HEK293 (cell line): ENCODE measurements around the gene LRRC27.

Source experiments
- CTCF ChIA-PET: fragments of 350-600 bp; formaldehyde crosslinking; extraction: SDS; loops from one replicate; lab custom pipeline; 2021; ENCODE audit warnings: antibody characterized with exemption; lab: Yijun Ruan, JAX
- POLR2A ChIA-PET: fragments of 300-600 bp; formaldehyde crosslinking; extraction: SDS; loops from one replicate; lab custom pipeline; 2020; ENCODE audit warnings: antibody characterized with exemption, inconsistent platforms; lab: Yijun Ruan, JAX
- H3K27ac ChIP-seq: fragments of 200-500 bp; sonication (Bioruptor generic); 2 replicates; pipeline ENCODE4 v1.5.1; 2014; ENCODE audit warnings: low read depth, low read length, control low read depth, inconsistent platforms; ENCODE audit errors: extremely low read depth
- H3K36me3 ChIP-seq, 2 experiments: fragments of 200-500 bp in 1 of 2; sonication (Bioruptor generic) in 1 of 2; 1 replicate in 1 of 2; 2 replicates in 1 of 2; pipeline ENCODE4 v1.5.1; 2014 to 2017; ENCODE audit warnings: inconsistent platforms in 2 of 2, low read length in 2 of 2; ENCODE audit not compliant: control insufficient read depth in 2 of 2, insufficient read depth in 1 of 2
- H3K4me1 ChIP-seq: fragments of 200-500 bp; sonication (Bioruptor generic); 2 replicates; pipeline ENCODE4 v1.5.1; 2014; ENCODE audit warnings: mild to moderate bottlenecking, low read length, inconsistent platforms; ENCODE audit not compliant: control insufficient read depth, insufficient read depth
- H3K4me3 ChIP-seq: 2 replicates; pipeline ENCODE4 v1.5.1; 2011; ENCODE audit warnings: low read depth, mild to moderate bottlenecking, control low read depth, low read length, moderate library complexity
- H3K9me3 ChIP-seq: fragments of 200-500 bp; sonication (Bioruptor generic); 2 replicates; pipeline ENCODE4 v1.5.1; 2014; ENCODE audit warnings: low read depth, low read length, inconsistent platforms; ENCODE audit not compliant: control insufficient read depth, insufficient read depth
- GLI4 ChIP-seq: fragments of 450-650 bp; formaldehyde crosslinking; IDR thresholded peaks from 2 replicates; pipeline ENCODE4 v1.5.1; 2016; ENCODE audit warnings: missing biosample characterization, missing genetic modification characterization
- IKZF3 ChIP-seq: fragments of 450-650 bp; IDR thresholded peaks from 2 replicates; pipeline ENCODE4 v1.5.0; 2018; ENCODE audit warnings: missing biosample characterization, mild to moderate bottlenecking, missing genetic modification characterization, moderate library complexity
- KLF1 ChIP-seq: fragments of 450-650 bp; formaldehyde crosslinking; IDR thresholded peaks from 2 replicates; pipeline ENCODE4 v1.5.1; 2016; ENCODE audit warnings: missing biosample characterization, missing genetic modification characterization
- KLF10 ChIP-seq: fragments of 450-650 bp; IDR thresholded peaks from 2 replicates; pipeline ENCODE4 v1.5.1; 2018; ENCODE audit warnings: missing biosample characterization, mild to moderate bottlenecking, missing genetic modification characterization
- KLF7 ChIP-seq: fragments of 450-650 bp; formaldehyde crosslinking; IDR thresholded peaks from 2 replicates; pipeline ENCODE4 v1.5.1; 2016; ENCODE audit warnings: missing biosample characterization, missing genetic modification characterization, borderline replicate concordance
- MZF1 ChIP-seq: fragments of 450-650 bp; formaldehyde crosslinking; IDR thresholded peaks from 2 replicates; pipeline ENCODE4 v1.5.1; 2017; ENCODE audit warnings: missing biosample characterization, missing genetic modification characterization, borderline replicate concordance
- PRDM1 ChIP-seq: fragments of 450-650 bp; formaldehyde crosslinking; IDR thresholded peaks from 2 replicates; pipeline ENCODE4; 2016; ENCODE audit warnings: missing biosample characterization, missing genetic modification characterization
- SETDB1 ChIP-seq: IDR thresholded peaks from one replicate; pipeline ENCODE4 v1.6.1; 2017; ENCODE audit warnings: mild to moderate bottlenecking, low read length, moderate library complexity, mixed read lengths; ENCODE audit not compliant: insufficient read length
- SP2 ChIP-seq: fragments of 450-650 bp; formaldehyde crosslinking; IDR thresholded peaks from 2 replicates; pipeline ENCODE4 v1.5.1; 2016; ENCODE audit warnings: missing biosample characterization, missing genetic modification characterization
- YY2 ChIP-seq: fragments of 450-650 bp; formaldehyde crosslinking; IDR thresholded peaks from 2 replicates; pipeline ENCODE4 v1.5.1; 2016; ENCODE audit warnings: missing biosample characterization, missing genetic modification characterization
- ZEB2 ChIP-seq: fragments of 450-650 bp; formaldehyde crosslinking; IDR thresholded peaks from 2 replicates; pipeline ENCODE4 v1.5.1; 2016; ENCODE audit warnings: missing biosample characterization, missing genetic modification characterization
- ZNF146 ChIP-seq: fragments of 450-650 bp; formaldehyde crosslinking; IDR thresholded peaks from 2 replicates; pipeline ENCODE4 v1.5.1; 2016; ENCODE audit warnings: missing biosample characterization, missing genetic modification characterization
- ZNF174 ChIP-seq: fragments of 450-650 bp; formaldehyde crosslinking; IDR thresholded peaks from 2 replicates; pipeline ENCODE4 v1.5.0; 2017; ENCODE audit warnings: missing biosample characterization, mild to moderate bottlenecking, missing genetic modification characterization
- ZNF18 ChIP-seq: fragments of 450-650 bp; formaldehyde crosslinking; IDR thresholded peaks from 2 replicates; pipeline ENCODE4 v1.5.1; 2016; ENCODE audit warnings: missing biosample characterization, missing genetic modification characterization
- ZNF184 ChIP-seq: fragments of 450-650 bp; IDR thresholded peaks from 2 replicates; pipeline ENCODE4 v1.5.1; 2018; ENCODE audit warnings: missing biosample characterization, mild to moderate bottlenecking, missing genetic modification characterization
- ZNF248 ChIP-seq: fragments of 450-650 bp; formaldehyde crosslinking; IDR thresholded peaks from 2 replicates; pipeline ENCODE4 v1.5.1; 2017; ENCODE audit warnings: missing biosample characterization, missing genetic modification characterization
- ZNF341 ChIP-seq: fragments of 450-650 bp; formaldehyde crosslinking; IDR thresholded peaks from 2 replicates; pipeline ENCODE4; 2016; ENCODE audit warnings: low read depth, missing biosample characterization, missing genetic modification characterization
- ZNF433 ChIP-seq: fragments of 450-650 bp; formaldehyde crosslinking; IDR thresholded peaks from 2 replicates; pipeline ENCODE4 v1.5.1; 2016; ENCODE audit warnings: missing biosample characterization, missing genetic modification characterization, low read depth
- ZNF518A ChIP-seq: fragments of 450-650 bp; formaldehyde crosslinking; conservative IDR thresholded peaks from 2 replicates; pipeline ENCODE4 v1.5.1; 2016; ENCODE audit warnings: low read depth, missing biosample characterization, missing genetic modification characterization
- ZNF544 ChIP-seq: fragments of 450-650 bp; formaldehyde crosslinking; IDR thresholded peaks from 2 replicates; pipeline ENCODE4 v1.5.0; 2017; ENCODE audit warnings: missing biosample characterization, missing genetic modification characterization
- ZNF558 ChIP-seq: fragments of 450-650 bp; formaldehyde crosslinking; IDR thresholded peaks from 2 replicates; pipeline ENCODE4 v1.5.1; 2016; ENCODE audit warnings: missing biosample characterization, missing genetic modification characterization
- ZNF571 ChIP-seq: fragments of 450-650 bp; formaldehyde crosslinking; IDR thresholded peaks from 2 replicates; pipeline ENCODE4 v1.5.0; 2017; ENCODE audit warnings: missing biosample characterization, missing genetic modification characterization
- ZNF585B ChIP-seq: fragments of 450-650 bp; formaldehyde crosslinking; IDR thresholded peaks from 2 replicates; pipeline ENCODE4 v1.5.1; 2016; ENCODE audit warnings: missing biosample characterization, missing genetic modification characterization
- ZNF610 ChIP-seq: fragments of 450-650 bp; formaldehyde crosslinking; IDR thresholded peaks from 2 replicates; pipeline ENCODE4 v1.5.1; 2016; ENCODE audit warnings: missing biosample characterization, missing genetic modification characterization, borderline replicate concordance
- ZNF623 ChIP-seq: fragments of 450-650 bp; formaldehyde crosslinking; IDR thresholded peaks from 2 replicates; pipeline ENCODE4 v1.5.1; 2016; ENCODE audit warnings: missing biosample characterization, missing genetic modification characterization
- ZNF629 ChIP-seq: fragments of 450-650 bp; formaldehyde crosslinking; IDR thresholded peaks from 2 replicates; pipeline ENCODE4 v1.5.1; 2017; ENCODE audit warnings: missing biosample characterization, missing genetic modification characterization
- ZNF654 ChIP-seq: fragments of 450-650 bp; formaldehyde crosslinking; IDR thresholded peaks from 2 replicates; pipeline ENCODE4 v1.5.1; 2016; ENCODE audit warnings: low read depth, missing biosample characterization, missing genetic modification characterization
- ZNF670 ChIP-seq: fragments of 450-650 bp; formaldehyde crosslinking; IDR thresholded peaks from 2 replicates; pipeline ENCODE4 v1.5.1; 2016; ENCODE audit warnings: missing biosample characterization, missing genetic modification characterization, low read depth
- ZNF843 ChIP-seq: fragments of 450-650 bp; formaldehyde crosslinking; IDR thresholded peaks from 2 replicates; pipeline ENCODE4 v1.5.1; 2016; ENCODE audit warnings: missing biosample characterization, missing genetic modification characterization
- ZSCAN4 ChIP-seq: fragments of 450-650 bp; formaldehyde crosslinking; IDR thresholded peaks from 2 replicates; pipeline ENCODE4 v1.5.1; 2017; ENCODE audit warnings: missing biosample characterization, missing genetic modification characterization

LRRC27 gene

GRCh38 chr10:132418527-132419416 lies 86.8 kb downstream of the LRRC27 start:
- peaks cover 0 to 6% of the 10 kb centered on the region in 2 experiments; a peak in 1 of 3 replicates for H3K36me3 ChIP-seq
- CTCF ChIA-PET, result interaction anchor here (0.6 to 0.7 kb wide), 3 partner anchors 12 to 43 kb away, joined by 4 read pairs; no protein-coding TSS in a partner anchor
- POLR2A ChIA-PET, result no interaction called here
- H3K4me3 ChIP-seq, result no peak overlapping the region
- H3K27ac ChIP-seq, result no peak overlapping the region
- H3K9me3 ChIP-seq, result no peaks in the 10 kb centered on the region
- no peaks in the 10 kb centered on the region; the same call in 1 of the 2 replicates for H3K4me1 ChIP-seq
- TF ChIP-seq ZNF670 (tag by site-specific recombination), result no peak
- TF ChIP-seq YY2 (tag by site-specific recombination), result no peak
- TF ChIP-seq ZNF146 (tag by site-specific recombination), result no peak
- no peak for TF ChIP-seq ZNF610 (tag by site-specific recombination)
- no peak for TF ChIP-seq KLF10
- 0 out of 2 replicates have a peak, but pooled peaks have one; percentile 13 for TF ChIP-seq ZNF341 (tag by site-specific recombination)
- TF ChIP-seq ZNF518A, result no peak
- no peak for TF ChIP-seq GLI4 (tag by site-specific recombination)
- TF ChIP-seq ZNF571 (tag by site-specific recombination), result no peak
- TF ChIP-seq ZNF558 (tag by site-specific recombination), result no peak
- peak; percentile 53 for TF ChIP-seq SP2
- TF ChIP-seq ZNF18 (tag by site-specific recombination), result no peak
- TF ChIP-seq ZNF843 (tag by site-specific recombination), result no peak
- no peak for TF ChIP-seq ZNF184 (tag by site-specific recombination)
- no peak for TF ChIP-seq ZNF248
- no peak for TF ChIP-seq ZNF544 (tag by site-specific recombination)
- no peak for TF ChIP-seq ZNF585B (tag by site-specific recombination)
- no peak for TF ChIP-seq ZNF174
- no peak for TF ChIP-seq PRDM1 (tag by site-specific recombination)
- no peak for TF ChIP-seq ZNF623 (tag by site-specific recombination)
- no peak for TF ChIP-seq ZNF654
- no peak for TF ChIP-seq SETDB1
- TF ChIP-seq MZF1 (tag by site-specific recombination), result no peak
- peak; percentile 94 for TF ChIP-seq KLF1 (tag by site-specific recombination)
- TF ChIP-seq ZSCAN4, result no peak
- TF ChIP-seq ZNF629 (tag by site-specific recombination), result no peak
- no peak for TF ChIP-seq ZEB2
- no peak for TF ChIP-seq ZNF433 (tag by site-specific recombination)
- no peak for TF ChIP-seq KLF7 (tag by site-specific recombination)
- TF ChIP-seq IKZF3, result peak; percentile 50; the same call in 1 of the 2 replicates
